Stimulated activated CD4-positive, alpha-beta T cell treated with anti-CD3 and anti-CD28 coated beads, Interleukin-15, amount 100 ng/mL, for 48 hours (primary cell): ENCODE measurements around the gene LAMA5.

Source experiments
- DNase-seq, 2 donors: peaks; one replicate each; pipeline ENCODE4 v3.0.0-alpha.2; 2020; ENCODE audit warnings: low read depth in 2 of 2

Gene LAMA5

GRCh38 chr20:62359043-62359490 is 8.0 kb downstream of the LAMA5 start:
- DNase-seq = no peak

GRCh38 chr20:62358171-62359042 is 8.7 kb downstream of the LAMA5 start:
- DNase-seq = no peak

- DNase-seq = no peak
Observed at GRCh38 chr20:62357681-62358080, 9.4 kb downstream of the LAMA5 start.

GRCh38 chr20:62357187-62357667 is 9.9 kb downstream of the LAMA5 start:
- no peak for DNase-seq

- DNase-seq = no peak
Observed at GRCh38 chr20:62356589-62357186, 10.4 kb downstream of the LAMA5 start.

- DNase-seq = no peak
Observed at GRCh38 chr20:62355878-62356588, 11.1 kb downstream of the LAMA5 start.

- DNase-seq = no peak
Observed at GRCh38 chr20:62355516-62355877, 11.6 kb downstream of the LAMA5 start.

GRCh38 chr20:62354811-62355341 is 12.2 kb downstream of the LAMA5 start:
- no peak for DNase-seq

- DNase-seq = no peak
Observed at GRCh38 chr20:62354031-62354808, 12.9 kb downstream of the LAMA5 start.

GRCh38 chr20:62353289-62354030 is 13.7 kb downstream of the LAMA5 start:
- DNase-seq = no peak

GRCh38 chr20:62352402-62353288 is 14.5 kb downstream of the LAMA5 start:
- DNase-seq = no peak

- no peak for DNase-seq
Observed at GRCh38 chr20:62351469-62352401, 15.4 kb downstream of the LAMA5 start.

- no peak for DNase-seq
Observed at GRCh38 chr20:62350629-62351422, 16.3 kb downstream of the LAMA5 start.

- DNase-seq = no peak
Observed at GRCh38 chr20:62350098-62350628, 16.9 kb downstream of the LAMA5 start.

GRCh38 chr20:62349556-62350097 is 17.5 kb downstream of the LAMA5 start:
- no peak for DNase-seq

GRCh38 chr20:62348604-62349003 is 18.5 kb downstream of the LAMA5 start:
- DNase-seq = no peak

- DNase-seq = no peak
Observed at GRCh38 chr20:62347445-62347844, 19.7 kb downstream of the LAMA5 start.

- no peak for DNase-seq
Observed at GRCh38 chr20:62347151-62347404, 20.0 kb downstream of the LAMA5 start.
